GM18907 (cell line): ENCODE results near the gene CCDC149.

ENCODE experiments used
- ATAC-seq: cut with Tn5 transposase; IDR thresholded peaks from one replicate; pipeline ENCODE4 v1.9.1; 2021; ENCODE audit warnings: mild to moderate bottlenecking, moderate library complexity; ENCODE audit not compliant: unreplicated experiment

The CCDC149 gene

DNA sequence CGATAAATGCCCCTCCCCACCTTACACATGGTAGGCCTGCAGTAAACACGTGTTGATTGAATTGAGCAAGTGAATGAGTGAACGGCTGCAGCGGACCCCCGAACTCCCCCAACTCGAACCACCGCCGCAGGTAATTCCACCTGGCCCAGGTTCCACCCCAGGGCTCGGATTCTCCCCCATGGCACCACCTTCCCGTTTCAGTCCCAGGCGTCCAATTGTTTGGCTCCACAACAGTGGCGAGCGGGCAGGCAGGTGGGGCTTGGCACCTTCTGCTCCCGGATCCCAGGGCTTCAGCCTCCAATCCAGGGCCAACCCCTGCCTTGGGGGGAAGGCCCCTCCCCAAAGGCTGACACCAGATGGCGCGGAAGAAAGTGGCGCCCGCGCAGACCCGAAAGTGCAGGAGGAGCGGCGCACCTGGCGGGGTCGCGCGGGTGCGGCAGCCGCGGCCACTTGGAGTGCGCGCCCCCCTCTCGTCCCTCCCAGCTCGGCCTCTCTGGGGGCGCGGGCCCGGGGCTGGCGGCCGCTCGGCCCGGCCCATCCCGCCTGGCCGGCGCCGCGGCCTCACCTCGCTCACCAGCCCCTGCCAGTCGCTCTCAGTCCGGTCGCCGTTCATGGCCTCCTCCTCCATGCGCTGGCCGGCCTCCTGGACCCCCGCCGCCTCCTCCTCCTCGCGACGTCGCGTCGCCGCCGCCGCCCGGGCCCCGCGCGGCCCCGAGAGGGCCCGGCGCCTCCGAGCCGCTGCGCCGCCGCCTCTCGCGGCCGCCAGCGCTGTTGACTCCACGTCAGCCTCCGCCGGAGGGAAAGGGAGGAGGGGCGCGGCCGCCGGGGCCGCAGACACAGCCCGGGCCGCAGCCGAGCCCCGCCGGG is at the start of gene CCDC149:
Gene CCDC149, minus strand, starts transcription at position 791 of the 867 bp plus-strand sequence. Its CDS starts 178 bp downstream, at position 613.
- no peak for ATAC-seq

DNA sequence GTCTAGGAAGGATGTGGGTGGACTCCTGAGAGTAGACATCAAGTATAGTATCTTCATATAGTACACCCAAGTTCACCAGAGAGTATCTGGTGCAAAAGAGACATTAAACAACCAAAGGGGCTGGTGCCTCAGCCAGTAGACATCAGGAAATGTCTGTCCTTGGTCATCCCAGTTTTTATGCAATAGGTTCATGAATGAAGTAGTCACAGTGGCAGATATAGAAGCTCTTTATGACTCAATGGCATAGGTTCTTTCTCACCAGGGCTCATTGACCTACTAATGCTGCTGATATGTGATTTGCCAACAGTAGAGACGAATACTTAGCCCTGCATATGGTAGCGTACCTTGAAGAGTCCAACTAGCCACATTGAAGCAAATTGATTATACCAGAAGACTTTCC is 45.0 kb upstream of the CCDC149 start:
- no peak for ATAC-seq

DNA sequence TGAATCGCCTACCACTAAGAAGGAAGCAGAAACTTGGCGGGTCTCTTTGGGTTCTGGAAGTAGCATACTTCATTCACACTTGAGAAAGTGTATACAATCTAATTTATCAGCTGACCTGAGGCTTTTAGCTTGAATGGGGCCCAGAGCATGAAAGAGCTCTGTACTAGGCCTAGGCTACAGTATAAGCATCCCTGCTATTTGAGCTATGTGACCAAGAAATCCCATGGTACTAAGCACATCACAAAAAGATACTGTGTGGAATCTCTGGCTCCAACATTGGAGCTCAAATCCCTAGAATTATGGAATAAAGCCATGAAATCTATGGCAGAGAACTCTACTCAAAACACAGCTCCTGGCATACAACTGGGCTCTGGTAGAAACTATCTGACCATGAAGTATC is 43.9 kb upstream of the CCDC149 start:
- no peak for ATAC-seq

DNA sequence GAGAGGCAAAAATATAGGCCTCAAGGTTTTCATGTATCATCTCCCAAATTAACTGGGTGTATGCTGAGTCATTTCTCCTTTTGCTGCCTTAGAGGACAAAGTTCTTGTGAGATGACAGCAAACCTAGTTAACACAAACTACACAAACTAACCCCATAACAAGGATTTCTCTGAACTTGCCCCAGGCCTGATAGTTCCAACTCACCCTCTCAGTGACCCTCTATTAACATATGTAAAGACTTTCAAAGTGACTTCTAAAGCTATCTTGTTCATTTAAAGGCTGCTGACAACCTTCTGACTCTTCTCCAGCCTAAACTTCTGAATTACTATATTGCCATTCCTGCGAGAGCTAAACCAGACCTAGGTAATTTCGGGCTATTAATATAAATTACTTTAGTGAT is 43.2 kb upstream of the CCDC149 start:
- no peak for ATAC-seq

DNA sequence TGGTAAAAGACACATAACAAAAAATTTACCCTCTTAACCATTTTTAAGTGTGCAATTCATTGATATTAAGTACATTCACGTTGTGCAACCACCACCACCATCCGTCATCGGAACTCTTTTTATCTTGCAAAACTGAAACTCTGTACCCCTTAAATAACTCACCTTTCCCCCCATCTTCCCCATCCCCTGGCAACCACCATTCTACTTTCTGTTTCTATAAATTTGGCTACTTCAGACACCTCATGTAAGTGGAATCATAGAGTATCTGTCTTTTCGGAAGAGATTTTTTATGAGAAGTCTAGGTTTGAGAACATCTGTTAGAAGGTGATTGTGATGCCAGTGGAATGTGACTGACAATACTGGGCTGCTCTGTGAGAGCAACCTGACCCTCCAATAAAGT is 39.8 kb upstream of the CCDC149 start:
- ATAC-seq, result no peak

DNA sequence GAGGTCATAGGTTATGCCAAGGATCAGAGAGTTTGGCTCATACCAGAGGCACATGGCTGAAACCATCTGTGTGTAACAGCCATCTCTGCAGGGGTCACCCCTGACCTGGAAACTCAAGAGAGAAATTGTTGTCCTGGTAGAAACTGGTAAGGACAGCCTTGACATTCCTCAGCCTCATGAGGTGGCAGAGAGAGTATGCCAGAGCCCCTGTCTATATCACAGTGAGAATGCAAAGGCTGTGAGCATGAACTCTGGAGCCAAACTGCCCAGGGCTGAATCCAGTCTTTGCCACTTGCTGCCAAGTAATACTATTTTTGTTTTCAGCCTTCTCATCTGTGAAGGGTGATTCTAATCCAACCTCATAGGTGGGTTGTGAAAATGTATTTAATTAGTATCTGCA is 37.1 kb upstream of the CCDC149 start:
- ATAC-seq, result no peak

DNA sequence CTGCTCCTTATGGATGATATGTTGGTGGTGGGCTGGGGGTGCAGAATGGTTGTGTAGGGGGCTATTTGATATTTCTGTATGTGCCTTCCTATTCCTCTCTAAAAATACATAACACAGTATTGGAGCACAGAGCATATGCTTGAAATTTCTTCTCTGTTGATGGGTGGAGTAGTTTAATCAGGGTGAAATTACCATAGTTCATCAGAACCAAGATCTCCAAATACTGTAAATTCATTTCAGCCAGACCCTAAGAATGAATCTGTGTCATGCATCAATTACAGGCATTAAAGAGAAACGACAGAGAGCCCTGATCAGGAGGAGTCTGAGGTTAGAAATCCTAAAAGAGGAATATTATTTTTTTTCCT is 25.1 kb upstream of the CCDC149 start:
- no peak for ATAC-seq

DNA sequence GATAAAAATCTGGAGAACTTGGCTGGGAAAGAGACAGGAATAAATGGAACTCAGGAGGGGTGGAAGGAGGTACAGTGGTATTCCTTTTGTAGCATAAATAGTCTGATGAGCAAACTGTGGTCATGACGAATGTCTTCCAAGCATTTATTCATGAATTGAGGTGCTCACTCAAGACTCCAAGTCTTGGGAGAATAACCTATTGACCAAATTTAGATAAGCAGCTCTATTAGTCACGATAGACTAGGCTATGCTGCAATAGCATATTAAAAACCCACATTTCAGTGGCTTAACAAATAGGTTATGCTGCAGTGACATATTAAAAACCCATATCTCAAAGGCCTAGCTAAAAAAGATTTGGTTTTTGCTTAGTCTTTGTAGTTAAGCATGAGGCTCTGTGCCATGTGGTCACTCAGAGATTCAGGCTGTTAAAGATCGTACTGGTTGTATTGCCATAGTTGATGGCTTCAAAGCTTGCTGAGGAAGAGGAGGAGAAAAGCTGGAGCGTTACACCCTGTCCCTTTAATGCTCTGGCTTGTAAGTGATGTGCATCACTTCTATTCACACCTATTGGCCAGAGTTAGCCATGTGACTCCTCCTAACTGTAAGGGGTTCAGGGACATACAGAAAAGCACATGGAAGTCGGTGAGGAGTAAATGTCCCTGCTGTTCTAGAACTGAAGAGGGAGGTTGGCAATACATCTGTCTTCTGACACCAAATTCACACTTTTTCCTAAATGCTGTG is 24.5 kb upstream of the CCDC149 start:
- no peak for ATAC-seq

DNA sequence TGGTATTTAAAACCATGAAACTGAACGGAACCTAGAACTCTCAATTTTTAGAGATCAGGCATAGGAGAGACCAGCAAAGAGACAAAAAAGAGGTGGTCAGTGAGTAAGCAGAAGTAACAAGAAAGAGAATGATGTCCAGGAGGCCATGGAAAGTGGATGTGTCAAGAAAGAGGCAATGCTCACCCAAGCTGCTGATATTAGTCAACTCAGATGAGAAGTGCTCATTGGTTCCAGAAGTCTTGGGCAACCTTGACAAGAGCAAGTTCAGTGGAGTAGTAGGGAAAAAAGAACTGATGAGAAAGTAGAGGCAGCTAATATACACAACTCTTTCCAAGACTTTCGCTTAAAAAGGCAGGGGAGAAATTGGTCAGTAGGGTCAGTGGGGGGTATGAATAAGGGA is 23.0 kb upstream of the CCDC149 start:
- ATAC-seq, result no peak

DNA sequence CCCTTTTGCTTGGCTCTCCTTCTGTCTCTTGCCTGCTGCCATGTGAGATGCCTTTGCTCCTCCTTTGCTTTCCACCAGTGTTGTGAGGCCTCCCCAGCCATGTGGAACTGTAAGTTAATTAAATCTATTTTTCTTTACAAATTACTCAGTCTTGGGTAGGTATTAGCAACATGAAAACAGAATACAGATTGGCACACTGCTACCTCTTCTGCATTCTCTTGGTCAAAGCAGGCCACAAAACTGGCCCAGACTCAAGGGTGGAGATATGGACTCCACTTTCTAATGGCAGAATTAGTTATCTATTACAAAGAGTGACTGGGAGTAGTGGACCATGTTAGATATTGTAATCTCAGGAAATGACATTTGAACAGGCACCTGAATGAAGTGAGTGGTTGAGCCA is 21.5 kb upstream of the CCDC149 start:
- ATAC-seq, result no peak

DNA sequence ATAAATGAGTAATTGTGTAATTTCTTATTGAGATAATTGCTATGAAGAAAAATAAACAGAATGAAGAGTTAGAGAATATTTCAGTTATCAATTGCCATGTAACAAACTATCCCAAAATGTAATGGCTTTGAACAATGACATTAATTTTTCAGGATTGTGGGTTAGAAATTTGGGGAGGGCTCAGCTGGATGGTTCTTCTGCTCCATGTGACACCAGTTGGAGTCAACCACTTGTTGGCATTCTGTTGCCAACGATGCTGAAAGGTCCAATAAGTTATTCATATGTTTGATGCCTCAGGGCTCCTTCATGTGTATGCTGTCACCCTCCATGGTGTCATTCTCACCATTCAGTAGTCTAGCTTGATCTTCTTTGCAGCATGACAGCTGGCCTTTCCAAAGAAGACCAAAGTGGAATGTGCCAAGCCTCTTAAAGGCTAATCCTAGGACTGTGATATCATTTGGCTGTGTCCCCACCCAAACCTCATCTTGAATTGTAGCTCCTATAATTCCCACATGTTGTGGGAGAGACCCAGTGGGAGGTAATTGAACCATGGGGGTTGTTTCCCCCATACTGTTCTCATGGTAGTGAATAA is 20.9 kb upstream of the CCDC149 start:
- ATAC-seq, result no peak

DNA sequence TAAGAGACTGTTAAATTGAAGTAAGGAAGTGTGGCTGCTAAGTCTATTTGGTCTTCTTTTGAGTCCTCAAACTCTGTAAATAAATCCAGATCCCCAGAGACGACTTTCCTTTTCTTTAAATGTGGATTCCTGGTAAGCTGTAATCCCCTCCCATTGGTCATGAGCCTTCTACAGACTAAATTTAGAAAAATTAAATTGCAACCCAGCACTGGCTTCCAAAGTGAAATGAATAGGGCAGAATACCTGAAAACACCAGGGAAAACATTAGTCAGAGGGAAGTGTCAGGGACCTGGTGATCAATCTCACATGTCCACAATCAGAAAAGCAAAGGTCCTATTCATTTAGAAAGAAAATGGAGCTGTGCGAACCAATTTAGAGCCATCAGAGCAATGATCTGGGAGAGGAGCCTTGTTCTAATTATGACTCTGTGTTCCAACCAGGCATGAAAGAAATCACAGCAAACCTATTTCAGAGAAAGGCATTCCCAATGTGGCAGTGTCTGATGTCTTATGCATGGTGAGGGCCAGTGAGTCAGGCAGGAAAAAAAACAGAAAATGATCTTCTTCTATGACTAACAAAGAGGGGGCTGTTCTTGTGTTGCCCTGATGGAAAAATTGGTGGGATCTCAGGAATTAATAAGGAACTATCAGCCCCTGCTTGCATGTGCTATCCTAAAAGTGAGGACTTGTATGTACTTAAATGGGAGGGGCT is 19.8 kb upstream of the CCDC149 start:
- ATAC-seq, result no peak

DNA sequence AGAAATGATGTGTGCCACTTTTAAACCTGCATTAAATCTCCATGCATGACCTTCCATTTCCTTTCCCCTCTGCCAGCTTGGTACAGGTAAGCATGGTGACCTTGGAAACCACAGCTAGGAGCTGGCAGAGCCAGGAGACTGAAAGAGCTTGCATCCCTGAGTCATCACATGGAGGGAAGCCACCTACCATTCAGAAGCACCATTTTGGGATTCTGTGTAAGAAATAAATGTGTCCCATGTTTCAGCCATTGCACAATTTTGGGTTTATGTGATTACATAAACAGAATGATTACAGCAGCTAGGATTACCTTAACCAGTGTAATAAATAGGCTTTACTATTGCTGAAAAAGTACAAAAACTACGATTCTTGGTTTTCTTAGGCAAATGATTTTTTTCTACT is 17.3 kb upstream of the CCDC149 start:
- ATAC-seq, result no peak

DNA sequence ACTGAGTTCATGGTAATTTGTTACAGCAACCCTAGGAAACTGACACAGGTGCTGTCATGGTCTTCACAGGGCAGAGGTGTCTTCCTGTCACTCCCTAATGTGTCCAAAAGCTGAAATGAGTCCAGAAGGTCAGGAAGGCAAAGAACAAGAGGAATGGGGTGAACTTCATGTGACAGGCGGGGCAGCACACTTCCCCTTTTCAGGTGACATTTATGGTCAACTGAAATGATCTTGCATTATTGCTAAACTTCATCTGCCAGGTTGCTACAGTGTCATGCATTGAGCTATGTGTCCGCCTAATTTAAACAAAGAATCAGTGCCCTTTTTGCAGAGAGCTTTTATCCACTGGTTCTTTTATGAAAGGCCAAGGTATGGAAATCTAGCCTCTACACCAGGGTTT is 15.9 kb upstream of the CCDC149 start:
- no peak for ATAC-seq

DNA sequence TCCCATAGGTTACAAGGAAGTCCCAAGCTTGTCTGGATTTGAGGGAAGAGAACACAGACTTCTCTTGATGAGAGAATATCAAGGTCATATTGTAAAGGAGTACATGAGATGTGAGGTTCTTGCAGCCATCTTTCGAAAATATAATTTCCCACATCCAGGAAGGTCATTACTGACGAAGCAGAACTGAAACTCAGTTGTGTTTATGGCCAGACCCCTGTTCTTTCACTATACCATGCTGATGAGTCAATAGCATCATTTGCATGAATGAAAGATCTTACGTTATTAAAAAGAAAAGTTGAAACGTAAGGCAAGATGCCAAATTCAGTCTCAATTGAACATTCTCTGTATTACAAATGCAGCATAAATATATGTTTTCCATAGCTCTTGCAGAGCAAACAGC is 14.2 kb upstream of the CCDC149 start:
- ATAC-seq, result no peak

DNA sequence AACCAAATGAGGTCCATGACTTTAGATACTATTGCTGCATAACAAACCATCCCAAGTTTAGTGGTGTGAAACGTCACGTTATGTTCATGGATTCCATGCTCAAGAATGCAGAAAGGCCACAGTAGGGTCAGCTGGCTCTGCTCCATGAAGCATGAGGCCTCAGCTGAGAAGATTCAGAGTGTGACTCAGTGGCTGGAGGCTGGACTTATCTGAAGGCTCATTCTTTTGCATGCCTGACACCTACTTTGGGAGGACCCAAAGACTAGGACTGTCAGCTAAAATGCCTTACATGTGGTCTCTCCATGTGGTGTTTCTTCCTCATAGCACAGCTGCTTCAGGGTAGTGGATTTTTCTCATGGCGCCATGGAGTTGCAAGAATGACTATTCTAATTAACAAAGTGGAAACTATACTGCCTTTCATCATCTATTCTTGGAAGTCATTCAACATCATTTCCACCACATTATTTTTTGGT is 11.5 kb upstream of the CCDC149 start:
- ATAC-seq, result no peak

DNA sequence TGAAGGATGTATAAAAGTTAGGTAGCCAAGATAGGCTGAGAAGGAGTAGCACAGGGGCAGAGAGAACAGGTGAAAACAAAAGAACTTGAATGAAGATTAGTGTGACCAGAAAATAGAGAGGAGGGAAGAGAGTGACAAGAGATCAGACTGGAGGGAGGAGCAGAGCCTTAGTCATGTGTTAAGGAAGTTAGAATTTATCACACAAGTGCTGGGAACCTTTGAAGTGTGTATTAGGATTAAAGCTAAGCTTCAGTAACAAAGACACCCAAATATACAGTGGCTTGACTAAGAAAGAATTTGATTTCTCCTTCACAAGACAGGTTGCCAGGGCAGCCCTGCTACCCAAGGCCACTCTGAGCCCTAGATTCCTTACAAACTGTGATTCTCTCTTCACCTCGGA is 10.7 kb upstream of the CCDC149 start:
- ATAC-seq, result no peak

DNA sequence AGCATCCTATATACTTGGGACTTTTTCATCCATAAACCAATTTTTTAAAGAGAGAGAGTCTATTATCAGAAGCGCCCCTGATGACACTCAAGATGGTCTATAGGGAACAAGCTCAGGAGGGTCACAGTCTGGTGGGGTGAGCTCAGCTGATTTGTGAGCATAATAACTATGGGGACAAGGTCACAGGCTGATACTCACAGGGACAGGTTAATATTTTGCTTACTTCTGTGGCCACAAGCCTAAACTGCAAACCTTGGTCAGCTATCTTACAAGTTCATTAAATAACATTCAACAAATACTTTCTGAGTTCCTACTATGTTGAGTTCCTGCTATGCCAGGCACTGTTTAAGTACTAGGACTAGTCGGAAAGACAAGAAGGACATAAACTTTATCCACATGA is 10.2 kb upstream of the CCDC149 start:
- ATAC-seq, result no peak

DNA sequence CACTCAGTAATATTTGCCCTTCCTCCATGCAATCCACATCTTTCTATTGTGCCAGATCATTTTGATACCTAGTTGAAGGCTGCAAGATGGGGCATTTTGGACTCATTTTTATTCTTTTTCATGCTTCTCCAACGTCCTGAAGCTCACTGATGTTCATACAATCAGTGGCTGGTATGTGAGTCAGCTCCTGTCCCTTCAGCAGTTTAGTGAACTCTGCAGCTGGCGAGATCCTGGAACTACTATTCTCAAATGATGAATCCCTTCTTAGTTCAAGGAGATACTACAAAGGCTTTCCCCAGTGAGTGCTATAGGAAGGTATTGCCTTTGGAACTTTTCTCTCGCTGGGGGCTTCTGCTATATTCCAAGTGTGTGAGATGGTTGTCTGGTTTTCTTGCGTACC is 9.6 kb upstream of the CCDC149 start:
- ATAC-seq, result no peak

DNA sequence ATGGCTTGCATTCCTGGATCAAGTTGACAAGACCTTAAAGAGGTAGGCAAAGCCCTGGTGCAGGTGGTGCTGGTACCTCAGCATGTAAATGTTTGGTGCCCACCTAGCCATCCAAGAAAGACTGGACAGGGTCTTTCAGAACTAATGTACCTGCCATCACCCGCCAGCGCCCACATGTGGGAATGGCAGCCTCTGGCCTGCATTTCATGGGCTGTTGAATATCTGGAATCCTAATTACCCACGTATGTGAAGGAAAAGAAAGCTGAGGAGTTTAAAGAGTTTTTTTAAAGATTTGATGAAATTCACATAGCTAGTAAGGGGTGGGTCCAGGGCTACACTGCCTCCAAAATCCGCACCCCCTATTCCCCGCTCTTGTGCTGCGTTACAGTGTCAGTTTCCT is 8.6 kb upstream of the CCDC149 start:
- ATAC-seq, result no peak

DNA sequence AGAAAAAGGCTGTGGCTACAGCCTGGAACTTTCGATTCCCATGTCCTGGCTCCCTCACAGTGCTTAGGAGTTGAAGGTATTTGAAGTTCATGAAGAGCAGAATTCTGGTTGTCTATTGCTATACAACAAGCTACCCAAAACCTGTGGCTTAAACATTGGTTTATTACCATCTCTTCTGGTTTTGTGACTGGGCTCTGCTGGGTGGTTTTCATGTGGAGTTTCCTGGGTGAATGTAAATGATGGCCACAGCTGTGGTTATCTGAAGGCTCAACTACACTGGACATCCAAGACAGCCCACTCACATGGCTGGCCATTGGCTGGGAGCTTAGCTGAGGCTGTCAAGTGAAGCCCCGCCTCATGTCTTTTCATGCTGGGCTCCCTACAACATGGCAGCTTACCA is 7.2 kb upstream of the CCDC149 start:
- no peak for ATAC-seq
